ENCODE data around the gene SLC49A4. TPM values are rescaled to one million over a fixed set of nuclear protein-coding genes. Genes with fewer than 3 reads are reported as not detected.

The SLC49A4 gene
- total RNA-seq, 1 donor from 2014 or later: 13.2 TPM

- DNase-seq: no peak
These were observed 9.6 kb upstream of the SLC49A4 start for GRCh38 chr3:122785231-122785630.

DNA sequence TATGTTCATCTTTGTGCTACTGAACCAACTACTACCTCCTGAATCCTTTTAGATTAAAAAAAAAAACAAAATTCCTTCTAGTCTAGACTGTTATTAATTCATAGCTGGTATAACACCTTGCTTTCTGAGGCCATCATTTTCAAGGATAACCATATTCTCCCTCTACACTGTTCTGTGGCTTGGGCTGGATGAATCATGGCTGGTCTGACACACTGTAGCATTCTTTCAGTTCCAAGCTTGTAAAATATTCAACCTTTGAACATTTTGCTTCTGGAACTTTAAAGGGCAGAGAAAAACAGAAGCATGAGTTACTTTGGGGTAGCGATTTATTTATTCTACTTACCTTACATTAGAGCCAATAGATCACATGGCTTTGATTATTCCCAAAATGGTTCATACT lies 8.8 kb upstream of the SLC49A4 start:
- DNase-seq: no peak

DNA sequence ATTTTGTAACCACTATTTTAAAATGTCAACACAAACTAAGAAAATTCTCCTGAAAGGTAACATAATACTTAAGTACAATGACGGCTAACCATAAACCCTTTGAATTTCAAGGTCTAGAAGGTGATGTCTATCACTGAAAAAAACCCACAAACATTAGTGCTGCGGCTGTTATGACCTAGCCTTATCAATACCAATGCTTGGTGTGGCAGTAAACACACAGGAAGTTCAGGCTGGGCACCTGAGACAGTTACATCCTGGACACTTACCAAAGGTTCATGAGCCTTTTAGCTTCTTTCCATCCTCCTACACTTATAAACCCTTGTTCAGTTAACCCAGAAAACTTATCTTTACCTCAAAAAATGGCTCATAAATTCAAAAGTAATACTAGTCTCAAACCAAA lies 7.0 kb upstream of the SLC49A4 start:
- DNase-seq: no peak

GRCh38 chr3:122789585-122790273 lies 5.1 kb upstream of the SLC49A4 start:
- DNase-seq: no peak

DNA sequence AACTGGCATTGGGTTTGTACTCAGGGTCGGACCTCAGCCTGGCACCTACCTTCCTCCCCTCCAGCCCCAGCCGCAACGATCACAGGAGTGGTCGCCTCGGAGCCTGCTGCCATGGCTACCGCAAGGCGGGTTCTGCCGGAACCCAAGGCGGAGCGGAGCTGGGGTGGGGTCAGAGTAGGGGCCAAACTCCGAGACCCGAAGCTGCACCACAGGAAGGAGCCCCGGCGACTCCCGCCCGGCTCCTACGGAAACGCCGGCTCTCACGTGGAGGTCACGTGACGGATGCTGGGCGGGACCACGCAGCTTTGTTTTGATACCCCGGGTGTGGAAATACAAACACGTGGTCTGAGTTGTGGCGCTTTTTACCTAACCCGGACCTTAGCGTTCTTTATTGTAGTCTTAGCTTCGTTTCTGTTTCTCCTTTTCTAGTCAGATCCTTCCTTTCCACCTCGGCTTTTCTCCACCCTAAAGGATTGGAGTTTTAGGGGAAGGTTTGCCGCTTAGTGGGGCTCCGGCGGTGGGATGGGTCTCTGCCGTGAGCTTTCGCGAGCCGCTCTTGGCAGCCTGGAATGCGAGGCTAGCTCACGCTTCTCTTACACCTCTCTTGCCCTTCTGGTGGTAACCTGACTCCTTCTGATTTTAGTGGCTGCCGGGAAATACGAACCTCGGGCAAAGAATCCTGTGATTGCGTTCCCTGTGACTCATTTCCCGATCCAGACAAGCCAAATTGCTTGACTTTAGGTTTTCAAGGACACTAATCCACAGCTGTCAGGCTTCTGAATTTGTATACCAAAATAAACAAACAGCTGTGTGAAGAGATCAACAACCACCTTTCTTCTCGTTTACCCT lies 1.1 kb upstream of the SLC49A4 start, which contains the start of gene HSPBAP1:
Gene HSPBAP1 (minus strand): TSS at position 264 of the 849 bp plus-strand sequence. CDS start 151 bp downstream, at position 113.
- no peak for DNase-seq

- no peak for DNase-seq
These were observed 438 bp upstream of the SLC49A4 start for GRCh38 chr3:122794483-122794778.

DNA sequence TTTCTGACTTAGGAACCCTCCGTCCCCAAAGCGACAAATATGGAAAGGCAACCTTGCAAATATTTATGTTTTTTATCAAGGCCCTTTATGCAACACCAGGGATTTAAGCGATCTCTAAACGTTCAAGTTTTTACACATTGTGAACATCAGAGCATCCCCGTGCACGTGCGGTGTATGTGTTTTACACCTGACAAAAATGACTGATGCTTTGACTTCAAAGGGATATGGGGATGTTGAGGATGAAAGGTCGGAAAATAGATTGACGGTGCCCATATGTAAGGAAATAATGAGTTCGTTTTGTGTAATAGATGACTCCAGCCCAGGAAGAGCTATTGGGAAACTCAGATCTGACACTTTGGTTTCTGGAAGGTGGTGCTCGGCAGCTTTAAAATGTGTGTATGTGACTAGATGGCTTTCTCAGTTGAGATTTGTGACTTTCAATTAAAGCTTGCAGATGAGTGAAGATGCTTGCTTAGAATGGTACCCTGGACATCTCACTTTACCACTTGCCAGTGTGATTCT lies 866 bp downstream of the SLC49A4 start:
- DNase-seq: no peak

DNA sequence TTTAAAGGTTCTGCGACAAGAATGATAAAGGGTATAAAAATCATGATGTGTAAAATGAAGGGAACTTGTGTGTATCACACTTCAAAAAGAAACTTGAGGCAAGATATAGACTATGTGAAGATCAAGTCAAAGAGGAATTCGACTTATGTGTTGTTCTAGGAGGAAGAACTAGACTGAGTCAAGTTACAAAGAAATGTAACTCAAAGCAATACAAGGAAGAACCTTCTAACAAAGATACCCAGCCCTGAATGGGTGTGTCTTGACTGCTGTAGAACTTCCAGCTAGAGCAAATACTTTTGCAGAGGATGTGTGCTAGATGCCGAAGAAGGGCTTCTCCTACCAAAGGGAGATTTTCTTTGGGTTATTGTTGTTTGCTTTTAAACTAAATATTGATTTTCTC lies 2.4 kb downstream of the SLC49A4 start:
- DNase-seq: no peak

GRCh38 chr3:122799322-122799721 lies 4.5 kb downstream of the SLC49A4 start:
- no peak for DNase-seq

- DNase-seq: no peak
These were observed 5.2 kb downstream of the SLC49A4 start for GRCh38 chr3:122800031-122800430.

GRCh38 chr3:122800706-122801237 lies 5.9 kb downstream of the SLC49A4 start:
- no peak for DNase-seq

GRCh38 chr3:122802323-122802722 lies 7.5 kb downstream of the SLC49A4 start:
- no peak for DNase-seq

GRCh38 chr3:122803977-122804376 lies 9.1 kb downstream of the SLC49A4 start:
- no peak for DNase-seq

DNA sequence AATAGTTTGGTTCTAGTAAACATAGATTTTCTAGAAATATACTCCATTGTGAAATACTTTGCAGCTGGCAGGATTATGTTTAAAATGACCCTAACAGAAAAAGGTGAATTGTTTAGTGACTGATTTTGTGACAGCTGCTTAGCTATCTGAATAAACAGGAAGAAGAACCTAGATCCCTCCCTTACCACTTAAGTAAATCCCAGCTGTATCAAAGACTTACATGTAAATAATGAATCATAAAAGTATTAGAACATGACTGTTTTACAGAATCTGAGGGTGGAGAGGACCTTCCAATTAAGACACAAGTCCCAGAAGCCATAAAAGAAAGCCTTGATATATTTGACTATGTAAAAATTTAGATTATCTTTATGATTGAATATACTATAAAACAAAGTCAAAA lies 15.9 kb downstream of the SLC49A4 start:
- DNase-seq: no peak

DNA sequence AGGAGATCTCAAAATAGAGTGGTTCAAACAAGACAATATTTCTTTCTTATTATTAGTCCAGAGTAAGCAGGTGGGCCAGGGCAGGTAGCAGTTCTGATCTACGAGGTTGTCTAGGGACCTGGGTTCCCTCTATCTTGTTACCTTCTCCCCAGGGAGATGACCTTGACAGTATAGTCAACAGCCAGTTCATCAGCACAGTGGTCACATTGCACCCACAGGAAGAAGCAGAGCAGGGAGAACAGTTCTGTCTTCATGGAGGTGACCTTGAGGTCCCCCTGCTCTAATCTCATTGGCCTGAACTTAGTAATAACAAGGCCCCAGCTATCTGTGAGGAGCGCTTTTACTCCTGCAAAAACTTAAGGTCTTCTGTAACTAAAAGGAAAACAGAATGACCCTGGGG lies 21.7 kb downstream of the SLC49A4 start:
- no peak for DNase-seq

GRCh38 chr3:122824465-122825381 lies 29.9 kb downstream of the SLC49A4 start:
- no peak for DNase-seq

GRCh38 chr3:122825460-122825859 lies 30.6 kb downstream of the SLC49A4 start:
- no peak for DNase-seq

DNA sequence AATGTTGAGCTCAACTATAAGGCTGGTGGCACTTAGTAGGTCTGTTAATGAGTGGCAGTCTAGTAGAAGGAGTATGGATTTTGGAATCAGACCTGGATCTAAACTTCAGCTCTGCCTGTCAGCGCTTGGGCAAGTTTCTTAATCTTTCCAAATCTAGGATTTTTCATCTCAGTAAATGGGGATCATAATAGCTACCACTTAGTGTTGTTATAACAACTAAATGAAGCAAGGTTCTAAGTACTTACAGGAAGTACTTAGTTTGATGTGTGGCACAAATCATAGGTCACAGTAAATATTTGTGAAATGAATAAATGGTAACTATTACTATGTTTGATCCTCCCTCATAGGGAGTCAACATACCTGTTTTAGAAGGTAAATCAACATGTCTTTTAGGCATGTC lies 31.4 kb downstream of the SLC49A4 start:
- no peak for DNase-seq

DNA sequence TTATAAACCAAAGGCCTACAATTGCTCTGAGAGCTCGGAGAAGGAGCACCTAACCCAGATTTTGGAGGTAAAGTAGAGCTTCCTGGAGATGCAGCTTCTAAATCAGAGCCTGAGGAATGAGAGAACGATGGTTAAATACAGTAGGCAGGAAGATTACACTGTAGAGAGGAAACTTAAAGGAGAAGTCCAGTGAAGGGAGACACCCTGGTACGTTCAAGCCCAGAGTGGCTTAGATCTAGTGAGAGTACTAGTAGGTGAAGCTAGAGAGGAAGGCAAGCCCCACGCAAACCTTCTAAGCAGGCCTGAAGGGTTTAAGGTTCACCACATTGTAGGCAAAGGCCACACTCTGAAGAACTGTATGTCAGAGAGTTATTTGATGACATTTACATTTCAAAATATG lies 33.4 kb downstream of the SLC49A4 start:
- no peak for DNase-seq

GRCh38 chr3:122835590-122835989 lies 40.7 kb downstream of the SLC49A4 start:
- DNase-seq: no peak

DNA sequence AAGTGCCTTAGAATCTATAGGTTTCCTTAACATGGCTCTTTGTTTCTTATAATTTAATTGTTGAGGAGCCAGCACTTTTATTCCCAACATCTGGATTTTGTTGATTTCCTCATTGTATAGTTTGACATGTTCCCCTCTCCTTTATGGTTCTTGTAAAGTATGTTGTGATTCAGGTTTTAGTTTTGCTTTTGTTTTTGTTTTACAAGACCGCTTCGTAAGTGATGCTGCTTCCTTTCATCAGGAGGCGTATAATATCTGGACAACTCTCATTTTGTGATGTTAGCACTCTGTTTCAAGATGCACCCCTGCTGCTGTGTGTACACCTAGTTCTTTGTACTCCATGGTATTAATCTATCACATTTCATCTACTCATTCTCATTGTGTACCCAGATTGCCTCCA lies 48.7 kb downstream of the SLC49A4 start:
- no peak for DNase-seq

DNA sequence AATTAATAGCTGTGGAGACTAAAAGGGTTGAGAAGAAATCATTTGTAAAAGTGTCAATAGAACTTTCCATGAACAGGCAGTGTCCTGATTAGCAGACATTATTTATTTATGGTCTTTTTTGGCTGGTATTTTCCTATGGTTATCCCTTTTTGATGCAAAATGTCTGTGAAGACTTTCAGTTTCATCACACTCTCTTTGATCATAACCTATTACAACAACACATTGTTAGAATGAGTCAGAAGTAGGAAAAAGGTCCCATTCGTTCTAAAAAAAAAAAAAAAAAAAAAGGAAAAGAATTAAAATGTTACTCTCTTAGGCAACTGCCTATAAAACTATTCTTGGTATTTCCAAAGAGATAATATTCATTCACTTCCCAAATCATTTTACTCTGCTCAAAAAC lies 62.1 kb downstream of the SLC49A4 start:
- no peak for DNase-seq
